Adrenal gland (tissue), 12 donors: ENCODE measurements around the gene ADAM33. TPM values are rescaled to one million over a fixed set of nuclear protein-coding genes. Genes with fewer than 3 reads are reported as not detected.

Experiments used
- DNase-seq, 7 donors: peaks; one replicate each; pipeline ENCODE4 v3.0.0-alpha.2; 2019 to 2020
- H3K27ac ChIP-seq, 5 donors: fragments of 200-600 bp; sonication (generic) in 4 of 5; 1 replicate in 3 of 5; 2 replicates in 2 of 5; pipeline versions ENCODE4 v1.5.1 to v1.8.0; 2016 to 2020; ENCODE audit warnings: mild to moderate bottlenecking in 1 of 5
- H3K27me3 ChIP-seq: fragments of 200-600 bp; 2 replicates; pipeline ENCODE4 v1.8.0; 2021
- H3K36me3 ChIP-seq, 2 donors: fragments of 200-600 bp; replicated peaks in 1 of 2; 1 replicate in 1 of 2; 2 replicates in 1 of 2; pipeline versions ENCODE4 v1.5.1 to v1.8.0; 2018 to 2022
- H3K4me1 ChIP-seq, 2 donors: fragments of 200-600 bp; replicated peaks in 1 of 2; 1 replicate in 1 of 2; 2 replicates in 1 of 2; pipeline versions ENCODE4 v1.5.1 to v1.8.0; 2018 to 2021
- H3K4me3 ChIP-seq, 4 donors: fragments of 200-600 bp; sonication (generic) in 3 of 4; one replicate each; pipeline ENCODE4 v1.5.1; 2016 to 2018
- H3K9me3 ChIP-seq, 3 donors: fragments of 200-600 bp; sonication (generic) in 1 of 3; replicated peaks in 1 of 3; 1 replicate in 2 of 3; 2 replicates in 1 of 3; pipeline versions ENCODE4 v1.5.1 to v1.8.0; 2016 to 2021
- POLR2A ChIP-seq, 2 donors: fragments of 450-650 bp; IDR thresholded peaks; one replicate each; pipeline ENCODE4 v1.6.1; 2017; ENCODE audit warnings: antibody characterized with exemption in 2 of 2, mild to moderate bottlenecking in 2 of 2, moderate library complexity in 1 of 2
- WGBS, 4 donors: extraction: QIAGEN DNeasy Blood & Tissue Kit in 2 of 4; methylation state at CpG; one replicate each; pipeline versions ENCODE4 v1.1.5 to v1.1.7; 2013 to 2017; 5-methylcytosine and 5-hydroxymethylcytosine counted together
- intact Hi-C, 2 donors: fragments of 100-400 bp; cut with DNase I; formaldehyde crosslinking; loops; one replicate each; pipeline versions ENCODE4 v1.14.1 to v1.15.0; 2022 to 2023
- polyA plus RNA-seq, 3 donors: library from polyadenylated mRNA; stranded (reverse); fragments of 200-250 nt in 2 of 3; fragments of 350-450 nt in 1 of 3; fragmentation: Illumina TruSeq in 1 of 3; extraction: RNeasy Lipid Tissue Mini Kit (QIAGEN cat#74804) in 1 of 3; gene quantifications; one replicate each; pipeline ENCODE4 v1.2.3, GENCODE V29; 2013 to 2014
- total RNA-seq, 9 donors: library from RNA; depleted of rRNA in 4 of 9; stranded (reverse); fragments of >200 nt in 4 of 9; fragments of 120-200 nt in 1 of 9; fragmentation: NEBNext Ultra II Directional in 1 of 9; extraction: Animal tissue kit (Norgen Biotek cat#: 25700) in 1 of 9; gene quantifications; one replicate each; pipeline versions ENCODE4 v1.1.0 to v1.2.4, GENCODE V29; 2013 to 2023
- TF ChIP-seq, protein P1 (sequence below), 6 experiments: fragments of 450-650 bp in 4 of 6; fragments of 200-600 bp in 2 of 6; sonication (generic) in 1 of 6; IDR thresholded peaks; 1 replicate in 5 of 6; 2 replicates in 1 of 6; pipeline versions ENCODE4 v1.5.1 to v1.8.0; 2016 to 2021; ENCODE audit warnings: antibody characterized with exemption in 6 of 6, mild to moderate bottlenecking in 2 of 6, moderate library complexity in 1 of 6
- donor health status: healthy with polysubstance abuse.
- donor health status: Bipolar disorder and iron deficiency.
- donor health status: DM: yes; HTN: yes; CAD: no.
- donor health status: DM: no; HTN: no; CAD: no.
- donor health status: DM: no; HTN: no; CAD: no.
- donor health status: DM: yes; HTN: yes; CAD: no.

ADAM33 gene
- total and polyA plus RNA-seq, 12 donors = 0.42 to 65.0 (median 2.0) TPM

DNA sequence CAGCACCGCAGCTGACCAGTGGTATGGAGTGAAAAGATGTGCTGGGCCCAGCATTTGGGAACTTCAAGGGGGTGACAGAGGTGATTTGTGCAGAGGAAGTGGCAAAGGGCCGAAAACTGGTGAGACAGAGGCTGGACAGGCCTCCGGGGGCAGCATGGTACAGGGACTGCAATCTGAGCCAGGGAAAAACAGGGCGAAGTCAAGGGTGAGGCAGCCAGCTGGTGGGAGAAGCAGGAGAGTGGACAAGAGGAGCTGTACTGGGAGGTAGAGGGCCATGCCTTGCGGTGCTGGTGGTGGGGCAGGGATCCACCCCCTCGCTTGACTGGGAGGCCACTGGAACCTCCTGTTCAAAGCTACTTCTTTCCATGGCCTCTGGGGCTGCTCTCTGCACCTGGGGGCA, 11.3 kb downstream of the ADAM33 start:
- no peaks in the 10 kb centered on the region for H3K36me3 ChIP-seq
- no peak for DNase-seq
- no peaks in the 10 kb centered on the region for H3K9me3 ChIP-seq
- H3K4me3 ChIP-seq = no peak overlapping the region
- 29 to 84% (median 70%) methylated on average over 4 to 6 of the region's 6 CpGs for WGBS, 4 donors
- TF ChIP-seq, protein P1, sequence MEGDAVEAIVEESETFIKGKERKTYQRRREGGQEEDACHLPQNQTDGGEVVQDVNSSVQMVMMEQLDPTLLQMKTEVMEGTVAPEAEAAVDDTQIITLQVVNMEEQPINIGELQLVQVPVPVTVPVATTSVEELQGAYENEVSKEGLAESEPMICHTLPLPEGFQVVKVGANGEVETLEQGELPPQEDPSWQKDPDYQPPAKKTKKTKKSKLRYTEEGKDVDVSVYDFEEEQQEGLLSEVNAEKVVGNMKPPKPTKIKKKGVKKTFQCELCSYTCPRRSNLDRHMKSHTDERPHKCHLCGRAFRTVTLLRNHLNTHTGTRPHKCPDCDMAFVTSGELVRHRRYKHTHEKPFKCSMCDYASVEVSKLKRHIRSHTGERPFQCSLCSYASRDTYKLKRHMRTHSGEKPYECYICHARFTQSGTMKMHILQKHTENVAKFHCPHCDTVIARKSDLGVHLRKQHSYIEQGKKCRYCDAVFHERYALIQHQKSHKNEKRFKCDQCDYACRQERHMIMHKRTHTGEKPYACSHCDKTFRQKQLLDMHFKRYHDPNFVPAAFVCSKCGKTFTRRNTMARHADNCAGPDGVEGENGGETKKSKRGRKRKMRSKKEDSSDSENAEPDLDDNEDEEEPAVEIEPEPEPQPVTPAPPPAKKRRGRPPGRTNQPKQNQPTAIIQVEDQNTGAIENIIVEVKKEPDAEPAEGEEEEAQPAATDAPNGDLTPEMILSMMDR (IDR thresholded peaks at IDR 0.05) = no peak
- TF ChIP-seq POLR2A (IDR thresholded peaks at IDR 0.05) = no peak
- peaks cover 32% of the 10 kb centered on the region for H3K27me3 ChIP-seq
- H3K27ac ChIP-seq = no peak overlapping the region
- H3K4me1 ChIP-seq = no peaks in the 10 kb centered on the region
- intact Hi-C loops = loop anchor here in 1 of 2 donors (10.0 kb wide), 1 partner anchor 184 kb away; no protein-coding TSS in a partner anchor

GRCh38 chr20:3669710-3670367, 12.0 kb downstream of the ADAM33 start:
- 65 to 79% (median 70%) methylated on average over 12 to 13 of the region's 13 CpGs for WGBS, 4 donors
- TF ChIP-seq POLR2A (IDR thresholded peaks at IDR 0.05) = no peak
- TF ChIP-seq, protein P1 (IDR thresholded peaks at IDR 0.05) = no peak
- Histone ChIP-seq H3K4me3 (no peak overlapping the region), H3K4me1 (no peaks in the 10 kb centered on the region), H3K27me3 (peaks cover 32% of the 10 kb centered on the region), H3K9me3 (no peaks in the 10 kb centered on the region), H3K27ac (no peak overlapping the region), H3K36me3 (no peaks in the 10 kb centered on the region)
- intact Hi-C loops = loop anchor here in 1 of 2 donors (10.0 kb wide), 1 partner anchor 185 kb away; no protein-coding TSS in a partner anchor
- DNase-seq = no peak

DNA sequence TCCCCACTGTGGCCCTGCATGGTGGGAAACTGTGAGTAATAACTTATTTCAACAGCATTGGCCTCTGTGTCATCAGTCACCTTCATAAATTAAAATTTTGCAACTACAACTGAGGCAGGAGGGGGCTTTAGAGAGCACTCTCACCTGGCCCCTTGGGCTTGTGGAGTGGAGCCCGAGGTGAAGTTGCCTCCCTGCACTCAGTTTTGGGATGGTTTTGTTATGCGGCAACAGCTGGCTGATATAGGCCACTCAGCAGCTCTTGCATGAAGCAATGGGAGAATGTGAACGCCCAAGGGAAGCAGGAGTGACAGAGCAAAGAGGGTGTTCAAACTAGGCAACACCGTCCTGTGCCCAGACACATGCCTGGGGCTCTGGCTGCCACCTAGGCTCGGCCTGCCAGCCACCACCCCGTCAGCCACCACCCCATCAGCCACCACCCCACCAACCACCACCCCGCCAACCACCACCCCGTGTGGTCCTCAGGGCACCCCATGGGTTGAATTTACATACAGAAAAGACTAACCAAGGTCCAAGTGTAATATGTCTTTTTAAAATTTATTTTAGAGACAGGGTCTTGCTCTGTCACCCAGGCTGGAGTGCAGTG, 14.3 kb downstream of the ADAM33 start:
- no peak for DNase-seq
- intact Hi-C loops = no loop called here
- H3K4me1 ChIP-seq = no peaks in the 10 kb centered on the region
- H3K4me3 ChIP-seq = no peak overlapping the region
- no peaks in the 10 kb centered on the region for H3K9me3 ChIP-seq
- WGBS, 4 donors = 87 to 100% (median 93%) methylated on average over 7 to 8 of the region's 8 CpGs
- H3K27me3 ChIP-seq = peaks cover 18% of the 10 kb centered on the region
- no peaks in the 10 kb centered on the region for H3K36me3 ChIP-seq
- TF ChIP-seq POLR2A (IDR thresholded peaks at IDR 0.05) = no peak
- TF ChIP-seq, protein P1 (IDR thresholded peaks at IDR 0.05) = no peak
- H3K27ac ChIP-seq = no peak overlapping the region

- intact Hi-C loops = no loop called here
- H3K4me1 ChIP-seq = no peaks in the 10 kb centered on the region
- 83 to 90% (median 86%) methylated on average over 2 of the region's 2 CpGs for WGBS, 4 donors
- TF ChIP-seq, protein P1 (IDR thresholded peaks at IDR 0.05) = no peak
- no peak for TF ChIP-seq POLR2A (IDR thresholded peaks at IDR 0.05)
- H3K4me3 ChIP-seq = no peak overlapping the region
- no peaks in the 10 kb centered on the region for H3K9me3 ChIP-seq
- no peak for DNase-seq
- peaks cover 22% of the 10 kb centered on the region for H3K27me3 ChIP-seq
- H3K27ac ChIP-seq = no peak overlapping the region
- no peaks in the 10 kb centered on the region for H3K36me3 ChIP-seq
Measured at GRCh38 chr20:3663858-3664257, 18.0 kb downstream of the ADAM33 start.
